C4-2B (cell line): ENCODE measurements around the gene DAPK1.

Source experiments
- ZFX ChIP-seq: fragments of 450-650 bp; IDR thresholded peaks from 2 replicates; pipeline ENCODE4 v1.6.1; 2017
- TF ChIP-seq, protein P1 (sequence below): fragments of 450-650 bp; conservative IDR thresholded peaks from 2 replicates; pipeline ENCODE4 v1.5.1; 2017; ENCODE audit warnings: mild to moderate bottlenecking

DNA sequence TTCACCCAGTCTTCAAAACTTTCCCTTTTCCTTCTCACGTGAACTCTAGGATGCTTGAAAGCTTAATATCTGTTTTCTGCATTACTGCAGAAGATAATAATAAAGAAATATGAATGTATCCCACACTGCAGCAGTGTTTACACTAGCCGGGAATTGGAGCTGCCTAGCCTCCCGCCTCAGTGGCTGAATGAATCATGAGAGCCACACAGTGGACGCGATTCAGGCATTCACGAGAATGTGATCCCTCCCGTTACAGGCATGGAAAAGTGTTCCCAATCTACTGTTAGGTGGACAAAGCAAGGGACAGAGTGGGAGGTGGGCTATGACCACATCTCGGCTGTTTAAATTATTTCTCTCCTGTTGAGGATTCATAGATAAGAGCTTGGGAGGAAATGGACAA, 158.8 kb downstream of the DAPK1 start:
- TF ChIP-seq, protein P1, sequence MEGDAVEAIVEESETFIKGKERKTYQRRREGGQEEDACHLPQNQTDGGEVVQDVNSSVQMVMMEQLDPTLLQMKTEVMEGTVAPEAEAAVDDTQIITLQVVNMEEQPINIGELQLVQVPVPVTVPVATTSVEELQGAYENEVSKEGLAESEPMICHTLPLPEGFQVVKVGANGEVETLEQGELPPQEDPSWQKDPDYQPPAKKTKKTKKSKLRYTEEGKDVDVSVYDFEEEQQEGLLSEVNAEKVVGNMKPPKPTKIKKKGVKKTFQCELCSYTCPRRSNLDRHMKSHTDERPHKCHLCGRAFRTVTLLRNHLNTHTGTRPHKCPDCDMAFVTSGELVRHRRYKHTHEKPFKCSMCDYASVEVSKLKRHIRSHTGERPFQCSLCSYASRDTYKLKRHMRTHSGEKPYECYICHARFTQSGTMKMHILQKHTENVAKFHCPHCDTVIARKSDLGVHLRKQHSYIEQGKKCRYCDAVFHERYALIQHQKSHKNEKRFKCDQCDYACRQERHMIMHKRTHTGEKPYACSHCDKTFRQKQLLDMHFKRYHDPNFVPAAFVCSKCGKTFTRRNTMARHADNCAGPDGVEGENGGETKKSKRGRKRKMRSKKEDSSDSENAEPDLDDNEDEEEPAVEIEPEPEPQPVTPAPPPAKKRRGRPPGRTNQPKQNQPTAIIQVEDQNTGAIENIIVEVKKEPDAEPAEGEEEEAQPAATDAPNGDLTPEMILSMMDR, result no peak
- TF ChIP-seq ZFX, result no peak
